HepG2 (cell line): ENCODE data around the gene PLEKHG4. TPM values are rescaled to one million over a fixed set of nuclear protein-coding genes. Genes with fewer than 3 reads are reported as not detected.

Experiments
- BHLHE40 ChIP-seq: IDR thresholded peaks from 2 replicates; pipeline ENCODE4 v1.6.1; 2011; ENCODE audit warnings: low read length, improper control_type of control experiment
- CBFB ChIP-seq: sonication (generic); formaldehyde crosslinking; IDR thresholded peaks from 2 replicates; pipeline ENCODE4 v1.4.0; 2020; ENCODE audit warnings: missing genetic modification reagents
- CENPX ChIP-seq: sonication (generic); formaldehyde crosslinking; IDR thresholded peaks from 2 replicates; pipeline ENCODE4 v1.9.0; 2021; ENCODE audit warnings: mild to moderate bottlenecking, missing genetic modification reagents, moderate library complexity
- FLYWCH1 ChIP-seq: sonication (generic); formaldehyde crosslinking; IDR thresholded peaks from 2 replicates; pipeline ENCODE4 v1.8.1; 2023; ENCODE audit warnings: mild to moderate bottlenecking, missing genetic modification reagents
- FOSL1 ChIP-seq: sonication (generic); formaldehyde crosslinking; IDR thresholded peaks from 2 replicates; pipeline ENCODE4 v1.9.0; 2021; ENCODE audit warnings: missing genetic modification reagents, borderline replicate concordance
- FOXP1 ChIP-seq, 2 experiments: fragments of 450-650 bp in 1 of 2; IDR thresholded peaks; 2 replicates each; pipeline ENCODE4 v1.6.1; 2017 to 2018; ENCODE audit warnings: antibody characterized with exemption in 1 of 2
- GLMP ChIP-seq: sonication (generic); formaldehyde crosslinking; IDR thresholded peaks from 2 replicates; pipeline ENCODE4 v1.9.0; 2021; ENCODE audit warnings: missing genetic modification reagents, mild to moderate bottlenecking, borderline replicate concordance
- HMGXB4 ChIP-seq, 2 experiments: sonication (generic) in 1 of 2; formaldehyde crosslinking in 1 of 2; IDR thresholded peaks; 2 replicates each; pipeline versions ENCODE4 v1.4.0 to v1.6.1; 2018 to 2020; ENCODE audit warnings: missing genetic modification reagents in 2 of 2, borderline replicate concordance in 1 of 2, low read depth in 1 of 2, mild to moderate bottlenecking in 1 of 2, missing biosample characterization in 1 of 2
- JUN ChIP-seq: sonication (generic); formaldehyde crosslinking; IDR thresholded peaks from 2 replicates; pipeline ENCODE4 v1.4.0; 2020; ENCODE audit warnings: mild to moderate bottlenecking, missing genetic modification reagents
- KLF13 ChIP-seq: sonication (generic); formaldehyde crosslinking; IDR thresholded peaks from 2 replicates; pipeline ENCODE4 v1.4.0; 2020; ENCODE audit warnings: mild to moderate bottlenecking, missing genetic modification reagents
- MTA3 ChIP-seq: sonication (generic); formaldehyde crosslinking; IDR thresholded peaks from 2 replicates; pipeline ENCODE4 v1.4.0; 2020; ENCODE audit warnings: missing genetic modification reagents
- MXI1 ChIP-seq: IDR thresholded peaks from 3 replicates; pipeline ENCODE4 v1.6.1; 2012; ENCODE audit warnings: low read depth, low read length, inconsistent platforms, borderline replicate concordance
- POLR2AphosphoS2 ChIP-seq: IDR thresholded peaks from 2 replicates; pipeline ENCODE4 v1.6.1; 2011; ENCODE audit warnings: low read depth, low read length, improper control_type of control experiment
- PRDM15 ChIP-seq: sonication (generic); formaldehyde crosslinking; IDR thresholded peaks from 2 replicates; pipeline ENCODE4 v1.4.0; 2020; ENCODE audit warnings: missing genetic modification reagents
- PRDM4 ChIP-seq: sonication (generic); formaldehyde crosslinking; IDR thresholded peaks from 2 replicates; pipeline ENCODE4 v1.9.0; 2021; ENCODE audit warnings: missing genetic modification reagents, borderline replicate concordance
- RARA ChIP-seq: IDR thresholded peaks from 2 replicates; pipeline ENCODE4 v1.6.1; 2016; ENCODE audit warnings: missing genetic modification reagents, missing compliant biosample characterization
- ZNF24 ChIP-seq: fragments of 450-650 bp; IDR thresholded peaks from 2 replicates; pipeline ENCODE4 v1.6.1; 2017; ENCODE audit warnings: antibody characterized with exemption, mild to moderate bottlenecking
- ZNF280B ChIP-seq: sonication (generic); formaldehyde crosslinking; IDR thresholded peaks from 2 replicates; pipeline ENCODE4 v1.5.0; 2020; ENCODE audit warnings: missing genetic modification reagents, mild to moderate bottlenecking, borderline replicate concordance
- ZNF335 ChIP-seq: sonication (generic); formaldehyde crosslinking; IDR thresholded peaks from 2 replicates; pipeline ENCODE4 v1.4.0; 2020; ENCODE audit warnings: missing genetic modification reagents
- ZSCAN9 ChIP-seq: IDR thresholded peaks from 2 replicates; pipeline ENCODE4 v1.6.1; 2016; ENCODE audit warnings: borderline replicate concordance
- polyA plus RNA-seq, 8 experiments: library from polyadenylated mRNA; depleted of rRNA in 3 of 8; stranded (reverse) in 7 of 8; unstranded in 1 of 8; fragments of >200 nt; fragmentation: Illumina TruSeq in 4 of 8; extraction: Trizol in 4 of 8; gene quantifications; 2 replicates each; pipeline versions ENCODE4 v1.2.1 to v1.2.3, GENCODE V29; 2011 to 2016; ENCODE audit warnings: low read depth in 4 of 8, missing spikeins in 1 of 8, mixed read lengths in 1 of 8; ENCODE audit not compliant: insufficient read depth in 1 of 8
- total RNA-seq, 5 experiments: library from RNA; depleted of rRNA; stranded (reverse); fragments of >200 nt; fragmentation: Illumina TruSeq; extraction: Trizol; gene quantifications; 2 replicates each; pipeline ENCODE4 v1.2.3, GENCODE V29; 2016; ENCODE audit warnings: low read depth in 1 of 5

The PLEKHG4 gene
- total and polyA plus RNA-seq, 2 of the 13 experiments (the other 11 are each of a cell fraction or from before 2014, with no cell fraction given): 7.1 to 13.6 TPM

- TF ChIP-seq FLYWCH1 (CRISPR knock-in tag) (no peak), POLR2AphosphoS2 (no peak), PRDM4 (CRISPR knock-in tag) (no peak), BHLHE40 (no peak), FOSL1 (CRISPR knock-in tag) (no peak), PRDM15 (CRISPR knock-in tag) (peak; percentile 17), GLMP (CRISPR knock-in tag) (no peak), MTA3 (CRISPR knock-in tag) (no peak), ZNF335 (CRISPR knock-in tag) (peak; percentile 54; the same call in 1 of the 2 replicates), CBFB (CRISPR knock-in tag) (no peak; the same call in 1 of the 2 replicates), ZSCAN9 (no peak), MXI1 (peak; percentile 47; the same call in 2 of the 3 replicates), HMGXB4 (CRISPR knock-in tag; IDR thresholded peaks at IDR 0.05; ENCODE audit: borderline replicate concordance in 1 of 2, low read depth in 1 of 2) (peak in 1 of 2 experiments; percentile 4; a peak in 3 of 4 replicates), ZNF280B (CRISPR knock-in tag) (peak; percentile 25; the same call in 1 of the 2 replicates), FOXP1 (IDR thresholded peaks at IDR 0.05) (no peak), FOXP1 (CRISPR knock-in tag; IDR thresholded peaks at IDR 0.05) (no peak), CENPX (CRISPR knock-in tag) (no peak), JUN (CRISPR knock-in tag) (no peak), KLF13 (peak; percentile 78; the same call in 1 of the 2 replicates), RARA (peak; percentile 44), ZNF24 (no peak)
Observed at GRCh38 chr16:67278773-67279295, 498 bp upstream of the PLEKHG4 start (continued).
